T-cell (primary cell): ENCODE data around the gene JSRP1. TPM values are rescaled to one million over a fixed set of nuclear protein-coding genes. Genes with fewer than 3 reads are reported as not detected.

Source experiments
- ATAC-seq, 4 experiments: fragments of 200-7000 bp in 3 of 4; fragments of 150-1000 bp in 1 of 4; cut with Tn5 transposase; replicated peaks in 1 of 4; 1 replicate in 3 of 4; 2 replicates in 1 of 4; pipeline ENCODE4 v1.10.0; 2021; ENCODE audit warnings: moderate library complexity in 3 of 4, mild to moderate bottlenecking in 2 of 4, moderate number of reproducible peaks in 1 of 4
- CTCF ChIA-PET, 2 donors: fragments of 300-600 bp; sonication (Branson Sonifier 250); formaldehyde crosslinking; loops; one replicate each; lab custom pipeline; 2022; ENCODE audit warnings: antibody characterized with exemption in 2 of 2; lab: Charles Lee
- POLR2A ChIA-PET, 2 donors: fragments of 300-600 bp; sonication (Branson Sonifier 250); formaldehyde crosslinking; loops; one replicate each; lab custom pipeline; 2022; ENCODE audit warnings: antibody characterized with exemption in 2 of 2; lab: Charles Lee
- DNase-seq, 35 experiments: peaks; one replicate each; pipeline versions ENCODE4 v3.0.0 to v3.0.0-alpha.2; 2013 to 2023
- H3K27ac ChIP-seq: one replicate; pipeline ENCODE4 v1.5.1; 2013; ENCODE audit warnings: low read length
- H3K27me3 ChIP-seq, 2 experiments: replicated peaks in 1 of 2; 1 replicate in 1 of 2; 2 replicates in 1 of 2; pipeline versions ENCODE4 v1.6.1 to v1.7.0; 2013; ENCODE audit warnings: low read length in 1 of 2, mixed read lengths in 1 of 2; ENCODE audit not compliant: control insufficient read depth in 2 of 2, insufficient read depth in 2 of 2; ENCODE audit errors: extremely low read depth in 1 of 2
- H3K36me3 ChIP-seq, 2 donors: 1 replicate in 1 of 2; 2 replicates in 1 of 2; pipeline versions ENCODE4 v1.6.1 to v1.7.0; 2013; ENCODE audit warnings: low read length in 1 of 2; ENCODE audit not compliant: control insufficient read depth in 2 of 2, insufficient read depth in 1 of 2; ENCODE audit errors: extremely low read depth in 1 of 2
- H3K4me1 ChIP-seq, 2 experiments: 1 replicate in 1 of 2; 2 replicates in 1 of 2; pipeline versions ENCODE4 v1.6.1 to v1.7.0; 2013; ENCODE audit warnings: low read length in 2 of 2, mixed read lengths in 1 of 2; ENCODE audit not compliant: insufficient read depth in 2 of 2, control insufficient read depth in 1 of 2; ENCODE audit errors: extremely low read depth in 1 of 2
- H3K4me3 ChIP-seq, 2 donors: 1 replicate in 1 of 2; 2 replicates in 1 of 2; pipeline versions ENCODE4 v1.5.1 to v1.7.0; 2013; ENCODE audit warnings: mild to moderate bottlenecking in 2 of 2, low read length in 1 of 2, moderate library complexity in 1 of 2; ENCODE audit not compliant: control insufficient read depth in 1 of 2; ENCODE audit errors: extremely low read depth in 1 of 2
- H3K9me3 ChIP-seq: 2 replicates; pipeline ENCODE4 v1.7.0; 2013
- H3K27ac Mint-ChIP-seq, 2 donors: one replicate each; pipeline ENCODE4 v1.8.0; 2020 to 2021; ENCODE audit warnings: mild to moderate bottlenecking in 2 of 2, mixed read lengths in 2 of 2
- H3K27me3 Mint-ChIP-seq, 2 donors: one replicate each; pipeline ENCODE4 v1.8.0; 2021 to 2022; ENCODE audit warnings: mixed read lengths in 2 of 2
- H3K36me3 Mint-ChIP-seq: one replicate; pipeline ENCODE4 v1.8.0; 2021; ENCODE audit warnings: mixed read lengths
- H3K4me1 Mint-ChIP-seq, 3 donors: one replicate each; pipeline ENCODE4 v1.8.0; 2020 to 2022; ENCODE audit warnings: mixed read lengths in 3 of 3, mild to moderate bottlenecking in 1 of 3
- H3K4me3 Mint-ChIP-seq, 3 donors: one replicate each; pipeline ENCODE4 v1.8.0; 2020 to 2022; ENCODE audit warnings: mild to moderate bottlenecking in 3 of 3, mixed read lengths in 3 of 3, moderate library complexity in 3 of 3
- H3K9me3 Mint-ChIP-seq, 3 donors: one replicate each; pipeline ENCODE4 v1.8.0; 2020 to 2022; ENCODE audit warnings: mixed read lengths in 3 of 3
- WGBS: methylation state at CpG from one replicate; pipeline ENCODE4 v1.1.5; 2013; ENCODE audit warnings: missing lambda C conversion rate; ENCODE audit not compliant: insufficient coverage; 5-methylcytosine and 5-hydroxymethylcytosine counted together
- total RNA-seq, 35 experiments: library from RNA in 6 of 35; stranded (reverse) in 6 of 35; fragments of 120-200 nt in 1 of 35; gene quantifications; one replicate each; pipeline versions ENCODE4 v1.2.1 to v1.2.4 and lab custom pipeline; 2013 to 2026

The JSRP1 gene
- total RNA-seq, 5 donors from 2014 or later (not counting 1 experiment from before 2014, with no cell fraction given): 0.42 to 1.5 (median 1.0) TPM; not detected in 1

DNA sequence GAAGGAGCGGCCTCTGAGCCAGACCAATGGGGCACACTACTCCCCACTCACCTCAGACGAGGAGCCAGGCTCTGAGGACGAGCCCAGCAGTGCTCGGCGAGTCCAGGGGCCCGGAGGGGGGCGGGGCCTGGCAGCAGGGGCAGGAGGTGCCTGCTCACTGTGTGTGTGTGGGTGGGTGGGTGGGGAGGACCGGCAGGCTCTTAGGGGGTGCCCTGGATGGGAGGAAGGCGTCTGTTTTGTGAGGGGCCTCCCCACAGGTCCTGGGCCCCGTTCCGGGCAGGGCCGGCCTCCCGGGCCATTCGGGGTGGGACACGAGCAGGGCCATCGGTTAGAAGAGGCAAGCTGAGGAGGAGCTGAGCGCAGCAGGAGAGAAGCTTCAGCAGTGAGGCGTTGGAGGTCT is 32.8 kb downstream of the JSRP1 start:
- Histone ChIP-seq H3K4me3 (no peak overlapping the region), H3K36me3 (peaks cover 12 to 46% of the 10 kb centered on the region in 2 donors), H3K9me3 (no peaks in the 10 kb centered on the region), H3K27me3 (no peaks in the 10 kb centered on the region), H3K27ac (no peak overlapping the region), H3K4me1 (peaks cover 0 to 5% of the 10 kb centered on the region in 2 experiments)
- Mint-ChIP-seq H3K27me3 (no peaks in the 10 kb centered on the region), H3K4me3 (no peak overlapping the region), H3K9me3 (no peaks in the 10 kb centered on the region), H3K4me1 (peaks cover 0 to 6% (median 5%) of the 10 kb centered on the region in 3 donors), H3K27ac (no peak overlapping the region), H3K36me3 (peaks cover 18% of the 10 kb centered on the region)
- ATAC-seq: no peak
- POLR2A ChIA-PET: no interaction called here
- 93% methylated on average over 3 of the region's 18 CpGs for WGBS
- DNase-seq: no peak
- CTCF ChIA-PET: no interaction called here

DNA sequence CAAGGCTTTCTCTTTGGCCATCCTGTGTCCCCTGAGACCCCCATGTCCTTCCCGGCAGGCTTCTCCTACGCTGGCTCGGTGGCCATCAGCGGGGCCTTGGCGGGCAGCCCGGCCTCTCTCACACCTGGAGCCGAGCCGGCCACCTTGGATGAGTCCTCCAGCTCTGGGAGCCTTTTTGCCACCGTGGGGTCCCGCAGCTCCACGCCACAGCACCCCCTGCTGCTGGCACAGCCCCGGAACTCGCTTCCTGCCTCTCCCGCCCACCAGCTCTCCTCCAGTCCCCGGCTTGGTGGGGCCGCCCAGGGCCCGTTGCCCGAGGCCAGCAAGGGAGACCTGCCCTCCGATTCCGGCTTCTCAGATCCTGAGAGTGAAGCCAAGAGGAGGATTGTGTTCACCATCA is 34.3 kb downstream of the JSRP1 start:
- Histone ChIP-seq H3K27ac (no peak overlapping the region), H3K4me3 (no peak overlapping the region), H3K36me3 (peaks cover 15 to 54% of the 10 kb centered on the region in 2 donors), H3K9me3 (no peaks in the 10 kb centered on the region), H3K4me1 (peaks cover 0 to 5% of the 10 kb centered on the region in 2 experiments), H3K27me3 (no peaks in the 10 kb centered on the region)
- ATAC-seq: no peak
- H3K27me3 Mint-ChIP-seq: no peaks in the 10 kb centered on the region
- peak in 1 of 35 experiments; percentile 9 for DNase-seq
- ChIA-PET CTCF (interaction anchor here in 1 of 2 donors (0.5 kb wide), 1 partner anchor 66 kb away, joined by 4 read pairs; no protein-coding TSS in a partner anchor), POLR2A (no interaction called here)
- whole genome bisulfite sequencing: 92% methylated on average over 18 of the region's 20 CpGs
- H3K4me3 Mint-ChIP-seq: no peak overlapping the region
- peaks cover 0 to 6% (median 5%) of the 10 kb centered on the region in 3 donors for H3K4me1 Mint-ChIP-seq
- H3K27ac Mint-ChIP-seq: no peak overlapping the region
- no peaks in the 10 kb centered on the region for H3K9me3 Mint-ChIP-seq
- H3K36me3 Mint-ChIP-seq: peaks cover 23% of the 10 kb centered on the region

DNA sequence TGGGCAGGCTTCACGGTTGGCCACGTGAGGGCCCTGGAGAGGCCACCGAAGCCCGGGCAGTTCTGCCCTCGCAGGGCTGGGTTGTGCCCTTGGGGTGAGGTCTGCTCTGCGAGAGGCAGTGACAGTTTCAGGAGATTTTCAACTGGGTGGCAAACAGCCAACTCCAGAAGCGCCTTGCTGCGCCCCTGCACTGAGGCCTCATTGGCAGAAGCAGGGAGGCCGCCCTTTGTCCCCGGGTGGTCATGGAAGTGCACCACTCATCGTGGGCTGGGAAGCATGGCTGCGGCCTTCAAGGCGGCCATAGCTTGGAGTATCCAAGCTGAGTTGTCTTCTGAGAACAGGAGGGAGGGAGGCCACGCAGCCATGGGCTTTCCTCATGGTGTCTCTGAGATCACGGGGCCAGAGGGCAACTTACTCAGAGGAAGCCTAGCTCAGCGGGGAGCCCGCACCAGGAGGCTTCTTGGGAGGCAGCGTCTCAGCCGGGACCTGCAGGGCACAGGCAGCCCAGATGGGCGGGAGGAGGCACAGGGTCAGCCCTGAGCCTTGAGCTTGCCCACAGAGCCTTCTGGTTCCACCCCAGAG is 34.9 kb downstream of the JSRP1 start:
- Mint-ChIP-seq H3K27ac (no peak overlapping the region), H3K4me1 (peaks cover 0 to 6% (median 5%) of the 10 kb centered on the region in 3 donors), H3K27me3 (no peaks in the 10 kb centered on the region), H3K4me3 (no peak overlapping the region), H3K9me3 (no peaks in the 10 kb centered on the region), H3K36me3 (peaks cover 23% of the 10 kb centered on the region)
- Histone ChIP-seq H3K9me3 (no peaks in the 10 kb centered on the region), H3K36me3 (peaks cover 15 to 59% of the 10 kb centered on the region in 2 donors), H3K27ac (no peak overlapping the region), H3K4me1 (peaks cover 0 to 5% of the 10 kb centered on the region in 2 experiments), H3K4me3 (no peak overlapping the region), H3K27me3 (no peaks in the 10 kb centered on the region)
- ChIA-PET POLR2A (no interaction called here), CTCF (interaction anchor here in 1 of 2 donors (0.5 kb wide), 1 partner anchor 66 kb away, joined by 4 read pairs; no protein-coding TSS in a partner anchor)
- DNase-seq (no peak), ATAC-seq (no peak)
- WGBS: 97% methylated on average over 19 of the region's 20 CpGs

DNA sequence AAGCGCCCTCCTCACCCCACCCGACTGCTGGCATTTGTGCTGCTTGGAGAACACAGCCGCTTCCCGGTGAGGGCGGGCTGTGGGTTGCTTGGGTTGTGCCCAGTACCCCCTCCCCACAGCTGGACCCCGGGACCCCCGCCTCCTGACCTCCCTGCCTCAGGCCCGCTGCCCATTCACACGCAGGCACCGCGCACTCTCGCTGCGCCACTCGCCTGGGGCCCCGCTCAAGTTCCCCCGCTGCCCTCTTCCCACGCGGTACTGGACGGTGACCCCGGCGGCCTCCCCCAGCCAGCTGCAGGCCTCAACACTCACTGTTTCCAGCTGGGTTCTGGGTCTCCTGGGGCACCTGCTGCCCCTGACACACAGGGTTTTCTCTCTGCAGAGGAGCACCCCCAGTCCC is 36.5 kb downstream of the JSRP1 start:
- Histone ChIP-seq H3K27ac (no peak overlapping the region), H3K9me3 (no peaks in the 10 kb centered on the region), H3K27me3 (no peaks in the 10 kb centered on the region), H3K4me3 (no peak overlapping the region), H3K4me1 (peaks cover 0 to 21% of the 10 kb centered on the region in 2 experiments), H3K36me3 (peaks cover 11 to 51% of the 10 kb centered on the region in 2 donors)
- H3K4me3 Mint-ChIP-seq: no peak overlapping the region
- no peaks in the 10 kb centered on the region for H3K27me3 Mint-ChIP-seq
- 97% methylated on average over 21 of the region's 21 CpGs for WGBS
- POLR2A ChIA-PET: no interaction called here
- DNase-seq (no peak), ATAC-seq (no peak)
- no peaks in the 10 kb centered on the region for H3K9me3 Mint-ChIP-seq
- CTCF ChIA-PET: no interaction called here
- H3K4me1 Mint-ChIP-seq: peaks cover 10 to 19% (median 16%) of the 10 kb centered on the region in 3 donors
- no peak overlapping the region for H3K27ac Mint-ChIP-seq
- peaks cover 20% of the 10 kb centered on the region for H3K36me3 Mint-ChIP-seq

DNA sequence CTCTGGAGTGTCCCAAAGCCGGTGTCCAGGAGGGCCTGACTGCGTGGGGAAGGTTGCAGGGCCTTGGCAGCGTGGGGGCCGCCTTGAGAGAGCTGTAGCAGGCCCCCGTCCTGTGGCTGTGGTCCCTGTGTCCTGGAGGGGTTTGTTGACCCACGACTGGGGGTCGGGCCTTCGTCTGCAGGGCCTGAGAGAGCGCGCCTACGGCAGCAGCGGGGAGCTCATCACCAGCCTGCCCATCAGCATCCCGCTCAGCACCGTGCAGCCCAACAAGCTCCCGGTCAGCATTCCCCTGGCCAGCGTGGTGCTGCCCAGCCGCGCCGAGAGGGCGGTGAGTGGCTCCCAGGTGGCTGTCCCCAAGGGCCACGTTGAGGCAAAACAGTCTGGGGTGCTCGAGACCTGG is 38.6 kb downstream of the JSRP1 start:
- no peak overlapping the region for H3K4me3 Mint-ChIP-seq
- ATAC-seq (no peak), DNase-seq (no peak)
- H3K9me3 ChIP-seq: no peaks in the 10 kb centered on the region
- no peak overlapping the region for H3K27ac Mint-ChIP-seq
- ChIA-PET POLR2A (no interaction called here), CTCF (no interaction called here)
- H3K36me3 ChIP-seq: peaks cover 11 to 66% of the 10 kb centered on the region in 2 donors
- WGBS: 94% methylated on average over 22 of the region's 22 CpGs
- H3K4me1 Mint-ChIP-seq: peaks cover 10 to 14% (median 14%) of the 10 kb centered on the region in 3 donors
- no peak overlapping the region for H3K4me3 ChIP-seq
- no peaks in the 10 kb centered on the region for H3K27me3 Mint-ChIP-seq
- no peaks in the 10 kb centered on the region for H3K27me3 ChIP-seq
- no peaks in the 10 kb centered on the region for H3K9me3 Mint-ChIP-seq
- peaks cover 0 to 20% of the 10 kb centered on the region in 2 experiments for H3K4me1 ChIP-seq
- peaks cover 16% of the 10 kb centered on the region for H3K36me3 Mint-ChIP-seq
- H3K27ac ChIP-seq: no peak overlapping the region

DNA sequence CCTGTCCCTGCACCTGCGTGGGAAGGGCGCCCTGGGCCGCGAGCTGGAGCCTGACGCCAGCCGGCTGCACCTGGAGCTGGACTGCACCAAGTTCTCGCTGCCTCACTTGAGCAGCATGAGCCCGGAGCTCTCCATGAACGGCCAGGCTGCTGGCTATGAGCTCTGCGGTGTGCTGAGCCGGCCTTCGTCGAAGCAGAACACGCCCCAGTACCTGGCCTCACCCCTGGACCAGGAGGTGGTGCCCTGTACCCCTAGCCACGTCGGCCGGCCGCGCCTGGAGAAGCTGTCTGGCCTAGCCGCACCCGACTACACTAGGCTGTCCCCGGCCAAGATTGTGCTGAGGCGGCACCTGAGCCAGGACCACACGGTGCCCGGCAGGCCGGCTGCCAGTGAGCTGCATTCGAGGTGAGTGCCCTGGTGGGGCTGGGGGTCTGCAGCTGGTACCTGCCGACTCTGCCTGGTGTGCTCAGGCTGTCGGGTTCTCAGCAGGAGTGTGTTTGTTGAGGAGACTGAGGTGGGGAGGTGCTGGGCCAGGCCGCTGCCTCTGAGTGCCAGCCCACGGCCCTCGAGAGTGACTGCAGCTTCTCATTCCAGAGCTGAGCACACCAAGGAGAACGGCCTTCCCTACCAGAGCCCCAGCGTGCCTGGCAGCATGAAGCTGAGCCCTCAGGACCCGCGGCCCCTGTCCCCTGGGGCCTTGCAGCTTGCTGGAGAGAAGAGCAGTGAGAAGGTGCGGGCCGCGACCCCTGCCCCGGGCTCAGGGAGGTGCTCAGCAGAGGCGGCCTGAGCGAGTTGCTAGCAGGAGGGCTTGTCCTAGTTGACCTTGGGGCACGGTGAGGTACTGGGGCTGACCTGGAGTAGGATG is 39.6 kb downstream of the JSRP1 start:
- Histone ChIP-seq H3K27ac (no peak overlapping the region), H3K36me3 (peaks cover 11 to 74% of the 10 kb centered on the region in 2 donors), H3K4me1 (peaks cover 0 to 20% of the 10 kb centered on the region in 2 experiments), H3K9me3 (no peaks in the 10 kb centered on the region), H3K27me3 (no peaks in the 10 kb centered on the region), H3K4me3 (no peak overlapping the region)
- no peak for DNase-seq
- peaks cover 21% of the 10 kb centered on the region for H3K36me3 Mint-ChIP-seq
- peak overlapping the region in 1 of 2 donors; percentile 77 for H3K27ac Mint-ChIP-seq
- H3K27me3 Mint-ChIP-seq: no peaks in the 10 kb centered on the region
- H3K4me1 Mint-ChIP-seq: peaks cover 10 to 14% (median 14%) of the 10 kb centered on the region in 3 donors
- POLR2A ChIA-PET: no interaction called here
- ATAC-seq: no peak
- CTCF ChIA-PET: interaction anchor here in 1 of 2 donors (0.5 to 0.6 kb wide), 2 partner anchors 39 to 383 kb away, joined by 3 read pairs; no protein-coding TSS in a partner anchor
- H3K4me3 Mint-ChIP-seq: peak overlapping the region in 1 of 3 donors; percentile 62
- 96% methylated on average over 38 of the region's 43 CpGs for WGBS
- no peaks in the 10 kb centered on the region for H3K9me3 Mint-ChIP-seq
